ENCODE measurements around the gene RDH16.

DNA sequence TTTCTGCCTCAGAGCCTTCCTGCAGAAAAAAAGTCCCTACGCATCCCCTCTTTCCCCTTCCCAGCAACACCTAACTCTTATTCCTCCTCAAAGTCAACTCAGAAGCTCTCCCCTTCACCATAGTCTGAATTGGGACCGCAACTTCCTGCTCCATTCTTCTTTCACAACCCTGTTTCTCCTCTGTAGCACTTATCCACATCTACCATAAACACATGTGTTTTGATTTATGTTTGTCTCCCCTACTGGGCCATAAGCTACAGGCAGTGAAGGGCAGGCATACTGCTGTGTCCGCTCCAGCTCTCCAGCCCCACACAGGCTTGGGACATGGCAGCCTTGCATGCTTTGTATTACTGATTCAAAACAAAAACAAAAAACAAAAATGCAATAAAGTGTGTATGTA is 29.1 kb downstream of the RDH16 start:
- TF ChIP-seq, protein P1, sequence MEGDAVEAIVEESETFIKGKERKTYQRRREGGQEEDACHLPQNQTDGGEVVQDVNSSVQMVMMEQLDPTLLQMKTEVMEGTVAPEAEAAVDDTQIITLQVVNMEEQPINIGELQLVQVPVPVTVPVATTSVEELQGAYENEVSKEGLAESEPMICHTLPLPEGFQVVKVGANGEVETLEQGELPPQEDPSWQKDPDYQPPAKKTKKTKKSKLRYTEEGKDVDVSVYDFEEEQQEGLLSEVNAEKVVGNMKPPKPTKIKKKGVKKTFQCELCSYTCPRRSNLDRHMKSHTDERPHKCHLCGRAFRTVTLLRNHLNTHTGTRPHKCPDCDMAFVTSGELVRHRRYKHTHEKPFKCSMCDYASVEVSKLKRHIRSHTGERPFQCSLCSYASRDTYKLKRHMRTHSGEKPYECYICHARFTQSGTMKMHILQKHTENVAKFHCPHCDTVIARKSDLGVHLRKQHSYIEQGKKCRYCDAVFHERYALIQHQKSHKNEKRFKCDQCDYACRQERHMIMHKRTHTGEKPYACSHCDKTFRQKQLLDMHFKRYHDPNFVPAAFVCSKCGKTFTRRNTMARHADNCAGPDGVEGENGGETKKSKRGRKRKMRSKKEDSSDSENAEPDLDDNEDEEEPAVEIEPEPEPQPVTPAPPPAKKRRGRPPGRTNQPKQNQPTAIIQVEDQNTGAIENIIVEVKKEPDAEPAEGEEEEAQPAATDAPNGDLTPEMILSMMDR (IDR thresholded peaks at IDR 0.05), result no peak
- TF ChIP-seq, protein P2, sequence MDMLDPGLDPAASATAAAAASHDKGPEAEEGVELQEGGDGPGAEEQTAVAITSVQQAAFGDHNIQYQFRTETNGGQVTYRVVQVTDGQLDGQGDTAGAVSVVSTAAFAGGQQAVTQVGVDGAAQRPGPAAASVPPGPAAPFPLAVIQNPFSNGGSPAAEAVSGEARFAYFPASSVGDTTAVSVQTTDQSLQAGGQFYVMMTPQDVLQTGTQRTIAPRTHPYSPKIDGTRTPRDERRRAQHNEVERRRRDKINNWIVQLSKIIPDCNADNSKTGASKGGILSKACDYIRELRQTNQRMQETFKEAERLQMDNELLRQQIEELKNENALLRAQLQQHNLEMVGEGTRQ (IDR thresholded peaks at IDR 0.05), result no peak
- no peak for TF ChIP-seq GATA3 (IDR thresholded peaks at IDR 0.05; ENCODE audit: borderline replicate concordance)
- no peak for TF ChIP-seq MAZ (IDR thresholded peaks at IDR 0.05; ENCODE audit: borderline replicate concordance, low read depth, low read length)
- TF ChIP-seq MAFK (IDR thresholded peaks at IDR 0.05; ENCODE audit: partially characterized antibody), result no peak
- no peak for TF ChIP-seq KDM1A (IDR thresholded peaks at IDR 0.05; ENCODE audit: low read depth)

Data from A549 (cell line).